Measurements from ENCODE around the gene FOXP1. TPM values are rescaled to one million over a fixed set of nuclear protein-coding genes. Genes with fewer than 3 reads are reported as not detected.

The FOXP1 gene
- total and polyA plus RNA-seq, 2 of the 13 experiments (the other 11 are each of a cell fraction or from before 2014, with no cell fraction given): 40.4 to 59.0 TPM

GRCh38 chr3:71415681-71416122, 167.8 kb downstream of the FOXP1 start (continued):
- TF ChIP-seq HNRNPK (IDR thresholded peaks at IDR 0.05; ENCODE audit: low read depth, low read length, poor library complexity, severe bottlenecking) (no peak), SMC3 (IDR thresholded peaks at IDR 0.05; ENCODE audit: low read length) (no peak), KMT2A (CRISPR knock-in tag; IDR thresholded peaks at IDR 0.05) (no peak), CREM (IDR thresholded peaks at IDR 0.05) (peak; percentile 84), CREM (CRISPR knock-in tag; IDR thresholded peaks at IDR 0.05) (no peak), NCOA5 (CRISPR knock-in tag; IDR thresholded peaks at IDR 0.05) (no peak), HDAC2 (CRISPR knock-in tag; IDR thresholded peaks at IDR 0.05) (no peak), JUNB (CRISPR knock-in tag; IDR thresholded peaks at IDR 0.05; ENCODE audit: borderline replicate concordance) (no peak), FOXO1 (CRISPR knock-in tag; IDR thresholded peaks at IDR 0.05) (no peak), E2F1 (CRISPR knock-in tag; IDR thresholded peaks at IDR 0.05) (no peak), MEIS2 (CRISPR knock-in tag; IDR thresholded peaks at IDR 0.05) (no peak), SMAD9 (CRISPR knock-in tag; IDR thresholded peaks at IDR 0.05) (no peak), SMYD3 (CRISPR knock-in tag; IDR thresholded peaks at IDR 0.05) (no peak), RXRB (CRISPR knock-in tag; IDR thresholded peaks at IDR 0.05; ENCODE audit: borderline replicate concordance) (no peak), ZBTB7B (CRISPR knock-in tag; IDR thresholded peaks at IDR 0.05) (no peak), MEF2D (CRISPR knock-in tag; IDR thresholded peaks at IDR 0.05) (no peak), NFYB (CRISPR knock-in tag; IDR thresholded peaks at IDR 0.05) (no peak), TEAD2 (CRISPR knock-in tag; IDR thresholded peaks at IDR 0.05) (no peak), ZNF605 (CRISPR knock-in tag; IDR thresholded peaks at IDR 0.05) (no peak), CCDC6 (CRISPR knock-in tag; IDR thresholded peaks at IDR 0.05) (no peak), RCOR2 (CRISPR knock-in tag; IDR thresholded peaks at IDR 0.05) (0 out of 2 replicates have a peak, but pooled peaks have one; percentile 51), ZNF451 (CRISPR knock-in tag; IDR thresholded peaks at IDR 0.05) (no peak), MXD4 (CRISPR knock-in tag; IDR thresholded peaks at IDR 0.05) (no peak), ZNF256 (CRISPR knock-in tag; conservative IDR thresholded peaks at IDR 0.05) (no peak), ZNF24 (IDR thresholded peaks at IDR 0.05) (no peak), TFAP4 (IDR thresholded peaks at IDR 0.05; ENCODE audit: borderline replicate concordance, low read depth) (no peak), RBFOX2 (IDR thresholded peaks at IDR 0.05; ENCODE audit: low read depth, low read length) (no peak), HDAC1 (CRISPR knock-in tag; IDR thresholded peaks at IDR 0.05) (no peak), CEBPG (CRISPR knock-in tag; IDR thresholded peaks at IDR 0.05) (peak; percentile 39; the same call in 1 of the 2 replicates), XRCC5 (optimal IDR thresholded peaks at IDR 0.05; ENCODE audit: low read length) (no peak), GTF2F1 (IDR thresholded peaks at IDR 0.05; ENCODE audit: low read length) (no peak), HNF1B (CRISPR knock-in tag; IDR thresholded peaks at IDR 0.05) (no peak), ZNF780A (CRISPR knock-in tag; IDR thresholded peaks at IDR 0.05) (no peak)
